Right lobe of liver (tissue), 4 donors: ENCODE data around the gene FUBP3.

Experiments used
- CTCF ChIP-seq, 4 donors: fragments of 200-600 bp in 3 of 4; fragments of 450-650 bp in 1 of 4; IDR thresholded peaks; one replicate each; pipeline versions ENCODE4 v1.5.1 to v1.8.0; 2016 to 2022; ENCODE audit warnings: antibody characterized with exemption in 4 of 4, mild to moderate bottlenecking in 2 of 4
- POLR2A ChIP-seq: fragments of 450-650 bp; IDR thresholded peaks from one replicate; pipeline ENCODE4 v1.6.1; 2017; ENCODE audit warnings: antibody characterized with exemption, mild to moderate bottlenecking
- donor health status: DM: no; HTN: no; CAD: no.
- donor health status: DM: no; HTN: no; CAD: no.
- donor health status: DM: no; HTN: yes; CAD: no.

GRCh38 chr9:130610862-130611707 is 31.7 kb downstream of the FUBP3 start:
- TF ChIP-seq CTCF (IDR thresholded peaks at IDR 0.05): no peak
- TF ChIP-seq POLR2A: no peak
